Epithelial cell of proximal tubule (primary cell): ENCODE data around the gene MPZL1. TPM values are rescaled to one million over a fixed set of nuclear protein-coding genes. Genes with fewer than 3 reads are reported as not detected.

ENCODE experiments used
- DNase-seq: peaks from one replicate; pipeline ENCODE4 v3.0.0-alpha.2; 2011; ENCODE audit warnings: low read depth
- H3K4me3 ChIP-seq: 2 replicates; pipeline ENCODE4 v1.5.1; 2011; ENCODE audit warnings: low read depth, mild to moderate bottlenecking, low read length
- total RNA-seq: library from RNA; depleted of rRNA; stranded (reverse); fragments of >200 nt; gene quantifications from 2 replicates; pipeline ENCODE4 v1.2.3, GENCODE V29; 2015
- TF ChIP-seq, protein P1 (sequence below): conservative IDR thresholded peaks from 2 replicates; pipeline ENCODE4 v1.5.1; 2012; ENCODE audit warnings: low read depth, mild to moderate bottlenecking, low read length

Gene MPZL1
- total RNA-seq, 1 donor from 2014 or later, result 43.0 TPM

- TF ChIP-seq, protein P1, sequence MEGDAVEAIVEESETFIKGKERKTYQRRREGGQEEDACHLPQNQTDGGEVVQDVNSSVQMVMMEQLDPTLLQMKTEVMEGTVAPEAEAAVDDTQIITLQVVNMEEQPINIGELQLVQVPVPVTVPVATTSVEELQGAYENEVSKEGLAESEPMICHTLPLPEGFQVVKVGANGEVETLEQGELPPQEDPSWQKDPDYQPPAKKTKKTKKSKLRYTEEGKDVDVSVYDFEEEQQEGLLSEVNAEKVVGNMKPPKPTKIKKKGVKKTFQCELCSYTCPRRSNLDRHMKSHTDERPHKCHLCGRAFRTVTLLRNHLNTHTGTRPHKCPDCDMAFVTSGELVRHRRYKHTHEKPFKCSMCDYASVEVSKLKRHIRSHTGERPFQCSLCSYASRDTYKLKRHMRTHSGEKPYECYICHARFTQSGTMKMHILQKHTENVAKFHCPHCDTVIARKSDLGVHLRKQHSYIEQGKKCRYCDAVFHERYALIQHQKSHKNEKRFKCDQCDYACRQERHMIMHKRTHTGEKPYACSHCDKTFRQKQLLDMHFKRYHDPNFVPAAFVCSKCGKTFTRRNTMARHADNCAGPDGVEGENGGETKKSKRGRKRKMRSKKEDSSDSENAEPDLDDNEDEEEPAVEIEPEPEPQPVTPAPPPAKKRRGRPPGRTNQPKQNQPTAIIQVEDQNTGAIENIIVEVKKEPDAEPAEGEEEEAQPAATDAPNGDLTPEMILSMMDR, result no peak
- H3K4me3 ChIP-seq, result no peak overlapping the region
- no peak for DNase-seq
These were observed 27.1 kb upstream of the MPZL1 start for GRCh38 chr1:167694691-167695090.

- no peak for DNase-seq
- TF ChIP-seq, protein P1, result no peak
These were observed 26.6 kb upstream of the MPZL1 start for GRCh38 chr1:167695147-167695546.

GRCh38 chr1:167695756-167696561, 25.8 kb upstream of the MPZL1 start:
- no peak overlapping the region for H3K4me3 ChIP-seq

More at GRCh38 chr1:167695147-167695546, 26.6 kb upstream of the MPZL1 start:
- no peak overlapping the region for H3K4me3 ChIP-seq

GRCh38 chr1:167697667-167698141, 24.1 kb upstream of the MPZL1 start:
- TF ChIP-seq, protein P1, result no peak
- DNase-seq, result no peak
- H3K4me3 ChIP-seq, result no peak overlapping the region

More at GRCh38 chr1:167695756-167696561, 25.8 kb upstream of the MPZL1 start:
- DNase-seq, result no peak
- TF ChIP-seq, protein P1, result no peak

DNA sequence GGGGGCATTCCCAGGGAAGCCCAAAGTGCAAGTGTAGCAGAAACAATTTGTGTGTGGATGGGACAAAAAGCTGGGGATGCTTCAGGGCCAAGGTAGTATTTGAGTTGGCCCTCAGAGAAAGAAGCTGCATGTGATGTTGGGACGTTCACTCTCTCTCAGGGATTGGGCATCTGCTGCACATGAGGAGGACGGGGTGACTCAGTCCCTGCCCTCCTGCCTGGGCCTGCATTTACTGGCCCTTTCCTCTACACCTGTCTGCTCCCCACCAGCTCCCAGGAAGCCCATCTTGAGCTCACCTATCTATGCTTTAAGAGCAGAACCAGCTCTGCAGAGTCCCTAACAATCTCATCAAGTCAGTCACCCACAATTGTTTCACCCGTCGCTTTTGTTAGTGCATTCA, 23.5 kb upstream of the MPZL1 start:
- no peak for DNase-seq
- H3K4me3 ChIP-seq, result no peak overlapping the region
- TF ChIP-seq, protein P1, result no peak

DNA sequence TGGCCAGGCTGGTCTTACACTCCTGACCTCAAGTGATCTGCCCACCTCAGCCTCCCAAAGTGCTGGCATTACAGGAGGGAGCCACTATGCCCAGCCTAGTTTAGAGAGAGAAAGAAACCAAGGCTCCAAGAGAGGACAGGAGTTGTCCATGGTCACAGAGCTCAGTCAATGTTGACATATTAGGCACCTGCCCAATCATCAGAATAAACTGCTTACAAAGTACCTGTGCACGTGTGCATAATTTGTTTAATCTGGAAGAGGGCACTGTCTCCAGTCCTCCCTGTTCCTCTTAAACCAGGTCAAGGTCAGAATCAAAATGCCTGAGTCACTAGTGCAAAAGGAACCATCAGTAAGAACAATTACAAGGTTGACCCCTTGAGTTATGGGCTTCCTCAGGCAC, 20.3 kb upstream of the MPZL1 start:
- TF ChIP-seq, protein P1, result no peak
- no peak for DNase-seq
- H3K4me3 ChIP-seq, result no peak overlapping the region

- DNase-seq, result no peak
- TF ChIP-seq, protein P1, result no peak
- no peak overlapping the region for H3K4me3 ChIP-seq
These were observed 18.2 kb upstream of the MPZL1 start for GRCh38 chr1:167703557-167703956.
